Activated CD4-positive, alpha-beta T cell treated with anti-CD3 and anti-CD28 coated beads, Interleukin-2, amount 50 U/mL, for 48 hours (primary cell): ENCODE results near the gene STON2.

Experiments used
- DNase-seq, 2 experiments: peaks; one replicate each; pipeline ENCODE4 v3.0.0-alpha.2; 2020

Gene STON2

DNA sequence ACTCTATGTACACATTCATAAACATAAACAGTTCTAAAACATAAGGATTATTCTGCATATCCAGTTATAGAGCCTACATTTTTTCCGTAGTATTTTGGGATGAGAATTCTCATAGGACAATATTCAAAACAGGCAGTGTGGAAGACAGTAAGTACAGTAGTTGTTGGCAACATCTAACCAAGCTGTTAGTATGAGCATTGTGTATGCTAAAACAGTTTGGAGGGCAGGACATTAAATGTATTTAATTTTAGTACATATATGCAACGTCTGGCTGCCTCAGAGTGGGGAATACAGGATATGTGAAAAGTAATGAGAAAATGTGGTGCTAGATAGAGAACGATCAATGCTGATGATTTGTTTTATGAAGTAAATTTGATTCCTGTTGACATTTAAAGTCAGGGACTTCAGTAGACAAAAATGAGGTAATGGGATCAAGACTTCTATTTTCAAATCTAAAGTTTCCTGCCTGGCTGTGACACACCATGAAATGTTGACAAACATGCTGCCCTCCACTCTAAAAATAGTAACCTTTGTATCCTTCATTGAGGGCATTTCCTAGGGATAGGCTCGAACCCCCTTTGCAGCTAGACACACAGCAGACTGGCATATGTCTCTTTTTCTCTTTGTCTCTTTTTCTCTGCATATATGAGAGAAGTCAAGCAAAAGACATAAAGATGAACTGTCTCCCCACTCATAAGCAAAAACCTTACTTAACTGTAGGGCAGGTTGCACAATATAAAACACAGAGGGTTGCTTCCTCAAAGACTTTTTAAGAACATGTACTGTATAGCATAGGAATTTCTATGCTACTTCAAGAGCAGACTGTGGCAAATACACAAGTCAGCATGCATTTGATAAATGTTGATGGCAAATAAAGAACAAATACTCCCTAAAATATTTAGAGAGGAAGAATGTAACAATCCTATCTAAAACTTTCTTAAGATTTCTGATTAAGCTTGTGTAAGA lies 103.9 kb downstream of the STON2 start:
- no peak for DNase-seq

DNA sequence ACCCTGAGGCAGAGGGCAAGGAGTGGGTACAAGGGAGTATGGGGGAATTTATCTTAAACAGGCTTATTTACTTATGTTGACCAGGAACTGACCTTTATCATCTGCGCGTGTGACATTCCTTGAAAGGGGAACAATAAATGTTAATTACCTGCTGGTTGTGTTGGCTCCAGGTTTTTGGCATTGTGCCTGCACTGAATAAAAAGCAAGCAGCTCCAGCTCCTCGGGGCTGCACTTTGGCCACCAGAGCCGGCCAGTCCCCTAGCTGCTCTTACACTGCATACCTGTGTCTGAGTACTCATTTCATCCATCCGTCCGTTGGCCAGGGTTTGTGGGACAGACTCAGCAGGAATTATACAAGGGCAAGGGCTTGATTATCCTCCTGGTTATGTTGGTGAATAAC lies 110.6 kb downstream of the STON2 start:
- DNase-seq = no peak

DNA sequence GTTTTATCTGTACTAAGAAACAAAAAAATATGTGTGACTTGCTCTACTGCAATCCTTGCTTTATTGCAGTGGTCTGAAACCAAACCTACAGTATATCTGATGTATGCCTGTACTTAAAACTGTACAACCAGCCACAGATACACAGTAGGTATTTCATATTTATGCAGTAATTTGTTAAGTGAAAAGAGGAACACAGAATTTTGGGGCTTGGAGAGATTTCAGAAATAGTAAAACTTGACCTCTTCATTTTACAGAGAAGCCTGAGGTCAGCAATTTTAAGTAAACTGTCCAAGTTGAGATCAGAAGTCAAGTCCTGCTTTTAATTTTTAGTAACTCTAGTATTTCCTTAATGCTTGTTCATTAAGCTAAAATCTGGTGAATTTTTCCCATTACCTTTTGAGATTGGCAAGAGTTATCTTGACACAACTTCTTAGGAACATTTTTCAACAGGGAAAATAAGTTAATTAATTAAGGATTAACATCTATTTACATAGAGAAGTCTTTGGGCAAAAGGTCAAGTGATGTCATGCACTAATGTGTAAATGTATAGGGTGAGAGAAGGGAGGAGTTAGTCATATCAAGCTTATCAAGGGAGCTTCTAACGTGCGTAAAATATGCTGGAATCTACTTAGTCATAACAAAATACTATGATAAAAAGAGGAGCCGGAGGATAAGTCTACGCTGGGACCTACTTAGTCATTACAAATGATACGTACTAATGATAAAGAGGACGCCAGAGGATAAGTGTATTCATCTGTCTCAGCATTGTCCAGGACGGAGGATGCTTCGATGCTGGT lies 113.4 kb downstream of the STON2 start:
- DNase-seq = no peak

DNA sequence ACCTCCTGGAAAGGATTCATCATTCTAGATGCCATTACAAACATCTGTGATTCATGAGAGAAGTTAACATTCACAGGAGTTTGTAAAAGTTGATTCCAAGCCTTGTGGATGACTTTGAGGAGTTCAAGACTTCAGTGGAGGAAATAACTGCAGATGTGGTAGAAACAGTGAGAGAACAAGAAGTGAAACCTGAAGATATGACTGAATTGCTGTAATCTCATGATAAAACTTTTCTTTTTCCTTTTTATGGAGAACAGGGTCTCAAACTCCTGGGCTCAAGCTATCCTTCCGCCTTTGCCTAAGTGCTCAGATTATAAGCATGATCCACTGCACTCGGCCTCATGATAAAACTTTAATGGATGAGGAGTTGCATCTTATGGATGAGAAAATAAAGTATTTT lies 114.9 kb downstream of the STON2 start:
- no peak for DNase-seq

DNA sequence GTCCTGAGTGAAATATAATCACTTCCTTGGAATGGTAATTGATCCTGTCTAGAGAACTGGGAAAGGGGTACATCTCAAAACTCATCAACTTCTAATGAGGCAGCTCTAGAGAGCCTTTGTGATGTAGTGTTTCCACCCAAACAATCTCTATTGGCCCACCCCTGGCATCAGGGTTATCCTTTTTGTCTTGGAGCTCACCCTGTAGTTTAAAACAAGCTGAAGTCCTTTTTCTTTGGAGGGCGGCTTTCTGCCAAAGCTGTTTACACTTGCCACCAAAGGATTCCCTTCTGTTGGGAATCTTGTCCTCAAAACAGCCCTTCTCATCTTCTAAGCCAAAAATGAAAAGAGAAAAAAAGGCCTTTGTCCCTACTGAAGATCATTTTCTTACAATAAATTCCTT lies 118.8 kb downstream of the STON2 start:
- no peak for DNase-seq

DNA sequence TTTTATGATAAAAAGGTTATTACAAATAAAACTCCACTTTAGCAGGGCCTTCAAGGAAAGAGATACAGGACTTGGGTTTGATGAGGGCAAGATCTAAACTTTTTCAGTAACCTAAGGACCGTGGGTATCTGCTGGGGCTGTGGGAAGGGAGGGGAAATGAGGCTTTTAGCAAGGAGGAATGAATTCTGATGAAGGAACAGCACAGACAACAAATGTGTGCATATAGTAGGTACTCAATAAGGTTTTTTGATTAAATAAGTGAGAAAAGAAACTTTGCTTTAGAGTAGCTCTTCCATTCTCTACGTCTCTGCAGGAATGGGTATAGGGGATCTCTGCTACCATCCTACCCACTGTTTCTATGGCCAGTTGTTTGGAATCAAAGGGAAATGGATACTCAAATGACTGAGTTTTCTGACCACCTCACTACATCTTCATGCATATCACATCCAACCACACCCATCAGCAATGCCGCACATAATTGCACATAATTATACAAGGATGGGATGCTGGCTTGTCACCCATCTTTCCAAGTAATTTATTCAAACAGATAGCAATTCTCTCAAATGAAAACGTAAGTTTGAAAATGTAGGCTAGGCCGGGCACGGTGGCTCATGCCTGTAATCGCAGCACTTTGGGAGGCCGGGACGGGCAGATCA lies 119.9 kb downstream of the STON2 start:
- no peak for DNase-seq

DNA sequence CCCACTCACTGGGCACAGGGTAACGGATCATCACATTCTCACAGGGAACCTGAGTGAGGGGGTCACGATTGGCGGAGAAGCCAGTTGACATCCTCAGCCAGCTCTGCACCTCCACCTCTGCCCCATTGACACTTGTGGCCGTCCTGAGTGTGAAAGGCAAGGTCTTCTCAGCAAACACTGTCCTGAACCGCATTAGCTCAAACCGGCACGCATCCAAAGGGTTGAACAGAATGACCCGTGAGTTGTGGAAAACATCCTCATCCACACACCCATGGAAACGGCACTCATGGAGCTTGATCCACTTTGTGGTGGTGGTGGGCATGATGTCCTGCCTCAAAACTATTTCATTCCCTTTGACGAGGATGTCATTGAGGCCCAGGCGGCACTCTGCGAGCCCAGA lies 123.0 kb downstream of the STON2 start:
- DNase-seq = no peak

DNA sequence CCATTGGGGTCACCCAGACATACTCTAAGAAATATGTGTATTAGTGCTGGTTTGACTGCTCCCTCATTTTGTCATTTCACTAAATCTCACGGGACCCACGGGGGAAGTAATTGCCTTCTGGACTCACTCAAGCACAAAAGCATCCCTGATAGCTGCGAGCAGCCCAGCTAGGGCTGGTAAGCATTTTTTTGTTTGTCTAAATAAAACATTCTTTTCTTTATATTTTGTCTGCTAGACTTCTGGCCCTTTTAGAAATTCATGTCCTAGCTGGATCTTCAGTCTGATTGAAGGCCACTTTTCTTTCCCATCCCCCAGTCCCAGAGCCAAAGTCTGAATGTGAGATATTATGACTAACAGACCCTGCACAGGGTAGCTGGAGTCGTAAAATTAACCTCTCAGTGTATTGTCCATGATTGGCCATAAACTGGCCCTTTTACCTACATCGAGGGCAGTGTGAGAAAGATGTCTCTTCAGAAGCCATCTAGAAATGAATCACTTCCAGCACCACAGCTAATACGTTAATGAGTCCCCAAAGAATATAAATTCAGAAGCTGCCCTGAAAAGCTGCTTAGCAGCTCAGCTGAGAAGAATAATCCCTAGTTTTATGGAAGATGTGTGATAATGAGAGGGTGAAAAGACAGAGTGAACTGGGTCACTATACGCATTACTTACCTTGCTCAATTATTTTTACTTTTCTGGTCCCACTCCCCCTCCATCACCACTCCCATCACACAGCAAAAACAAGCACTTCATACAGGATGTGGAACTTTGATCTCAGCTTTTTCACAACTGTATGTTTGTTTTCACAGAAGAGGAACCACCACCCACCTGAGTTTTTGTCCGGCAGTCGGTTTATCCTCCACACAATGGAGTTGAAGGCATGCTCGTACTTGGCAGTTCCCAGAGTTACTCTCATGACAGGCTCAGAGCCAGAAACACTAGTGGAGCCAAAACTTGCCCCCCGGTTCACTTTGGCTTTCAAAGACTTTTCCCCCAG lies 123.8 kb downstream of the STON2 start:
- no peak for DNase-seq

DNA sequence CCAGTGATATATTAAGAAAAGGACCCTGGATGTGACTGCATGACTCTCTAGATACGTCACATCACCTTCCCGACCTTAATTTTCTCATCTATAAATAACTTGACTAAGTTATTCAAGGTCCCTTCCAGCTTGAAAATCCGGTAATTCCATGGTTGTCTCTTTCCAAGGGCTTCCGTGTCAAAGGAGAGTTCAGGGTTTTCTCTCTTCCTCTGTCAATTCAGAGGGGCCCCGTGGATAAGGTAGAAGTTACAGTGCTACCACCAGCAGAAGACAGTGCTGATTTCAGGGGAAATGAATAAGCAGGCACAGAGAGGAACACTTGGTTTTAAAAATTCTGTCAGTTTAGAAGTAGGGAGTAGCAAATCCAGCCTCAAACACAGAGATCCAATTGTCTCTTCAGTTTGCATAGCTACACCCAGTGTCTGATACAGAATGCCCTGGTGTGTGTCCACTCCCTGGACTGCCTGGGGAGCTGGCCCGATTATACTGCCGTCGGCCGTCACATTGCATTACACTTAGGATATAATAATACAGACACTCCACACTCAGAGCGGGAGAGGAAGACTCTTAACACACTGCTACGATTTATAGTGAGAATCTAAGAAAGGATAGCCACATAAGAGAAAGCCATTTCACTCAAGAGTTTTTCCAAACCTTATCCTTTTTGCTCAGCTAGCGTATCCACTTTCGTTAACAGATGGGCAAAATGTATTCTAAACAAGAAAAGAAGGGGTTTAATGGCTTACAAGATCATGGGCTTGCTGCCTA lies 124.6 kb downstream of the STON2 start:
- no peak for DNase-seq

DNA sequence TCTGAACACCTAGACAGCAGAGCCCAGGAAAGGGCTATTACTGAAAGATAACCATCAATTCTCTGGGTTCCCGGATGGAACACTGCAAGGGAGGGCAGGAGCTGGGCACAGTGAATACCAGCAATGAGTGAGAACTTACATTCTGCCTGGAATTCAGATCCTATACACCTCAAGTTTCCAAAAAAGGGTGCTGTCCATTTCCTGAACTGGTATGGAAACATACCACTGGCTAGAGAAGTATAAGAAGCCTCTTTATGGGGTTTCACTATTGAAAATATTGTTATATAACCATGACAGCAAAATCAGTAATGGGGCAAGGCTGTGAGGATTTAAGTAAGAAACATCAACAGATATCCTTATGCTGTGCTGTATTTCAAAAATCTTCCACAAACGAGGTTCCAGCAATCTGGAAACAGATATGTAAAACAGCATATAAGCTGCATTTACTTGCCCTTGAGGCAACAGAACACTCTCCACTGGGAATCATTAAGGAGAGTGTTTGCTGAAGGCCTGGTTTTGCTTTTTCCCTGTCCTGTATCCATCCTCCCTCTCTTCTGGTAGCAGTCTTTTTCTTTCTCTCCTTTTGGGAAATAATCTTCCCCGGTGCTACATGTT lies 126.1 kb downstream of the STON2 start:
- DNase-seq = no peak

DNA sequence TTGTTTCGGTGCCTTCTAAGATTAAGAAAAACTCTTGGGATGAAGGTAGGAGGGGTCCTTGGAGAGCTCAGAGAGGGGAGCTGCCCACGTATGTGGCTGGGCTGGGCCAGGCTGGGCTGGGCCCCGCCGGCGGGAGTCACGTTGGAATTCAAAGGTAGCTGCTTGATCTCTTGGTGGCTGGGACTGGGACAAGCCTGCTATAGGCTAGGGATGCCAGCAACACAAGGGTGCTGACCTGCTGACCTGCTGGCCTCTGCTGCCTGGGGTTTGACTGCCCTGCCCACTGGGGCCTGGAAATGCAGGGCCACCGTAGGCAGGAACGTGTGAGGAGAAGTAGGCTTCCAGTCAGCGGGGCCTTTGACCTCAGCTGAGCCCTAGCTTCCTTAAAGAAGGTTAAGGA lies 126.6 kb downstream of the STON2 start:
- DNase-seq = no peak

DNA sequence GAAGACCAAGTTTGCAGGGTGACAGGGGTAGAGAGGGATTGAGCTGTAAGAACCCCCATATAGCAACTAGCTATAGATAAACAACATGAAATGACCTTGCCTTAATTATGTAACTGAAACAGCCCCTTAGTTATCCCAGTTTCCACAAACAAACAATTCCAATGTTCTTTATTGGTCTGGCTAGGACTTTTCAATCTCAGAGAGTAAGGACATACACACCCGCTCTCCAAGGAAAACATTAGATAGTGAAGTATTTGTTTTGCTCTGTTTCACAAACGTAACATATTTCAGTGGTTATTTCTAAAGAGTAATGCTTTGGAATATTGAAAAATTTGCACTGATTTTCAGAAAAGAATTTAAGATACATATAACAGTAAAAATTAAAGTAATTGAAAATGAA lies 127.8 kb downstream of the STON2 start:
- no peak for DNase-seq

DNA sequence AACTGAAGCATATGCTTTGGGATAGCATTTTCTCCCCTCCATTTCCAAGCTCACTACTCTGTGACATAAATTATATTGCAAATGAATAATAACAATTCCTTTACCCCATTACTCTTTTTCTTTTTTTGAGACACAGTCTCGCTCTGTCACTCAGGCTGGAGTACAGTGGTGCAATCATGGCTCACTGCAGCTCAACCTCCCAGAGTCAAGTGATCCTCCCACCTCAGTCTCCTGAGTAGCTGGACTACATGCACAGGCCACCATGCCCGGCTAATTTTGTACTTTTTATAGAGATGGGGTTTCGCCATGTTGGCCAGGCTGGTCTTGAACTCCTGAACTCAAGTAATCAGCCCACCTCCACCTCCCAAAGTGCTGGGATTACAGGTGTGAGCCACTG lies 130.1 kb downstream of the STON2 start:
- DNase-seq = no peak

DNA sequence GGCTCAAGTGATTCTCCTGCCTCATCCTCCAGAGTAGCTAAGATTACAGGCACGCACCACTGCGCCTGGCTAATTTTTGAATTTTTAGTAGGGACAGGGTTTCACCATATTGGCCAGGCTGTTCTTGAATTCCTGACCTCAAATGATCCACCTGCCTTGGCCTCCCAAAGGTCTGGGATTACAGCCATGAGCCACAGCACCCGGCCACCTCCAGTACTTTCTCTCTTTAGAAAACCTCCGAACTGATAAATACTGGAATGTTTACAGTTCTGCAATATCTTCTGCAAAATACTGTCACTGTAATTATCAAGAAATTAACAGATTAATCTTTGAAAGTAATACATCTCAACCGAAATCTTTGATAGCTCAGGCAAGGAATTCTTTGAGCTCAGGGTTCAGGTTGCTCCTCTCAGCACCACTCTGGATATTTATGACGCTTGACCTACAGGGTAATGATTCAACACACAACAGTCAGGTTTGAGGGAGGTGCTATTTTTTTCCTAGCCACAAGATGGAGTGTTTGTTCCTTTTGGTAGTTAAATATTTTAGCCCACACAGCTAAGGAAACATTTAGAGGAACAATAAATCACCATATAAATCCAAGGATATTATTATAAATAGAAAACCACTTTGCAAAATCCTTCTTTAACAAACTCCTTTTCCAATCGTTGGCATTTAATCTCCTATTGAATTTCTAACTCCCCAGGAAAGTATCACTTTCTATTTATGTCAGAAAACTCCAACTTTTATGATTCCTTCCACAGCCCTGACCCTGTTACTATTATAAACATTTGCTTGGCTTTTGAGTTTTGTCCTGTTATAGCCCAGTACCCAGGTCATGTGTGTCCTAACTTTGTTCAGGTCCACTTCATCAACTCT lies 130.8 kb downstream of the STON2 start:
- no peak for DNase-seq

DNA sequence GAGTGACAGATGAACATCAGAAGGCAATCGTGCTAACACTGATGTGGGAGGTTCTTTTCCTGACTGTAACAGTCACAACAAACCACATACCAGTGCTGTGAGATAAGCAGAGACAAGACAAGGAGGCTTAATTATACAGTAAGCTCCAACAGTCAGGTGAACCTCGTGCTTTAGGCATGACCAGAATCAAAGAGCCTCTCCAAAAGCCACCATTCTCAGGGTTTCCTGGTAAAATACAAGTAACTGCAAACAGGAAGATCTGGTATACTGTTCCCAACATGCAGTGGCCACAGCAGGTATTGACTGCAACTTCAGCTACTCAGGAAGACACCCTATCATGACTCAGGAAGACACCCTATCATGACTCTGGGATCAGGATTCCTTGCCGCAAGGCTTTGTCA lies 132.1 kb downstream of the STON2 start:
- DNase-seq = no peak

DNA sequence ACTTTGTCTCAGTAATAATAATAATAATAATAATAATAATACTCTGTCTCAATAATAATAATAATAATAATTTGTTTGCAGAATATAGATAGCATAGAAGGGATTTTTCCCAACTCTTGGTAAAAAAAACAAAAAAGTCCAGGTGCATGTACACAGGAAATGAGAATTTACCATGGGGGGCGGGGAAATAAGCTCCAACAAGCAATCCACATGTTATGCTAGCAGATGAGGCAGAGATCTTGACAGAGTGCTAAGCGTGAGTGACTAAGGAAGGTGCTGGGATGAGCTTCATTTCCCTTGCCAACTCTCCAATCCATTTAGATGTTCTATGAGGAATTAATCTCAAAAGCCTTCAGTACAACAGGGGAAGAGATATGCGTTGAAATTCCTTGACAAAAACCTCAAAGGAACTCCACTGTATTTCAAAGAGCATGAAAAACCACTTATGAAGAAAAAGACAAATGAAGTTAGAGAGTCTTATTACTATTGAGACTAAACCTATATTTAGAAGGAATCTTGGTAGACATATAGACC lies 134.4 kb downstream of the STON2 start:
- no peak for DNase-seq

DNA sequence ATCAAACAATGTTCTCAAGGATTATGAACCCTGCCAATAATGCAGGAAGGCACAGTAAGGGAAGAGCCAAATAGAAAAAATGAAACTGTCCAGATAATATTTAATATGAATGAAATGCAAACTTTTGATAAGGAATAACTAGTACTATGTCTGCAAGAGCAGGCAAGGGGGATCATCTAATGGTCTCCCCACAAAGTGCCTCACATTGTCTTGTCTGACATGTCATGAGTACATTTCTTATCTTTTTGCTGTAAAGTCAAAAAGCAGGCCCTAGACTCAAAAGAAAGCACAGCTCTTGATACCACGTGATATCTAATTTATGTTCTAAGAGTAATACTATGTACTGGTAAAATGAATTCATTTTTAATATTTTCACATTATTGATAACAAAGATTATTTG lies 135.5 kb downstream of the STON2 start:
- no peak for DNase-seq

DNA sequence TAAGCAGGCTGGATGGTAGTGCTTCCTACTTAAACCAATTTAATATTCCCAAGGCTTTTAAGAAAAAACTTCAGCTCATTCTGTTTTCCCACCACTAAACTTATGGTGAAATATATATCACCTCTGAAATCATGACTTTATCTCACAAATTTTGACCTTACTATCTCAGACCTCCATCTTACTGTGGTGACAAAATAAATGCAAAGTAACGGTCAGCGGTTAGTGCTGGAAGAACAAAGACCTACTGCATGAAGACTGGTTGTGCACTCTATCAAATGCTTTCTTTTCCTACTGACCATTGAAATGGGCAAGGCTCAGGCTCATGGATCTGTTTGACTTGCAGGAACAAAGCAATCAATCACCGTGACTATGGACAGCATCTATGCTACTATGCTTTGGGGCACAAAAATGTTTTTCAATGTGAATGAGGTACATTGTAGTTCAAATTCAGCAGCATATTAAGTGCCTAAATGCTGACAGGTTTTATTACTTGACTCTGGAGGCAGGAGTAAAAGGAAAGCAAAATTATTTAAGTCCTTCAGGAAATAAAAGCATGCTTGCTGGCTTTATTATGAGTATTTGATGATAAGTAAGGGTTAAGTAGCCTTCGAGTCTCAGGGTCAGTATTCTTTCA lies 136.2 kb downstream of the STON2 start:
- no peak for DNase-seq

DNA sequence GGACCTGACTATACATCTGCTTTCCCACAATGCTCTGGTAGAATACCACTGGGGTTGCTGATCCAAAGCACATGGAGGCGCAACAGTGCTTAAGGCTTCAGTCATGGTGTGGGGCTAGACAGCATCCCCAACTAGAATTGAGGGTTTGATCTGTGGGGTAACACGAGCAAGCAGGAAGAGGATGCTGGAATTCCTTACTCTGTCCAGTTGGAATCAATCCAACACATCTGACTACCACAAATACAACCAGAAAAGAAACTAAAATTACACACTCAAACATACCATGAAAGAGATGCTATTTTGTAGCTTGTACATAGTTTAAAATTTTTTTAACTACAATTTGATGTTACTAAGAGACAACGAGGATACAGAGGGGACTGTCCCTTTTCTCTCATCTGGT lies 138.9 kb downstream of the STON2 start:
- DNase-seq = no peak
